Nephron progenitor cell (in vitro differentiated cells): ENCODE measurements around the gene SMIM45.

ENCODE experiments used
- DNase-seq: peaks from one replicate; pipeline ENCODE4 v3.0.0; 2021
- H3K27ac Mint-ChIP-seq: 2 replicates; pipeline ENCODE4 v1.8.0; 2021; ENCODE audit warnings: mild to moderate bottlenecking, moderate library complexity, mixed read lengths
- H3K27me3 Mint-ChIP-seq: 2 replicates; pipeline ENCODE4 v1.8.0; 2021; ENCODE audit warnings: mild to moderate bottlenecking, low read depth, mixed read lengths; ENCODE audit not compliant: poor library complexity
- H3K36me3 Mint-ChIP-seq: 2 replicates; pipeline ENCODE4 v1.8.0; 2021; ENCODE audit warnings: low read depth, mixed read lengths
- H3K4me1 Mint-ChIP-seq: 2 replicates; pipeline ENCODE4 v1.8.0; 2021; ENCODE audit warnings: mixed read lengths
- H3K4me3 Mint-ChIP-seq: 2 replicates; pipeline ENCODE4 v1.8.0; 2021; ENCODE audit warnings: mild to moderate bottlenecking, moderate library complexity, mixed read lengths
- H3K9me3 Mint-ChIP-seq: 2 replicates; pipeline ENCODE4 v1.8.0; 2021; ENCODE audit warnings: mild to moderate bottlenecking, moderate library complexity, mixed read lengths
- CTCF ChIP-seq: fragments of 200-600 bp; sonication (generic); IDR thresholded peaks from 2 replicates; pipeline ENCODE4 v1.5.0; 2021; ENCODE audit warnings: antibody characterized with exemption

The SMIM45 gene

GRCh38 chr22:41932353-41932752 lies 19.6 kb upstream of the SMIM45 start:
- peak overlapping the region; percentile 64 for H3K27ac Mint-ChIP-seq
- H3K36me3 Mint-ChIP-seq = peaks cover 4% of the 10 kb centered on the region
- peaks cover 50% of the 10 kb centered on the region for H3K4me1 Mint-ChIP-seq
- H3K4me3 Mint-ChIP-seq = no peak overlapping the region
- DNase-seq = no peak
- H3K9me3 Mint-ChIP-seq = no peaks in the 10 kb centered on the region
- H3K27me3 Mint-ChIP-seq = peaks cover 15% of the 10 kb centered on the region
- TF ChIP-seq CTCF = no peak

GRCh38 chr22:41933411-41934177 lies 18.4 kb upstream of the SMIM45 start:
- Mint-ChIP-seq H3K27me3 (peaks cover 4% of the 10 kb centered on the region), H3K36me3 (peaks cover 4% of the 10 kb centered on the region), H3K27ac (peak overlapping the region; percentile 48), H3K9me3 (no peaks in the 10 kb centered on the region), H3K4me3 (no peak overlapping the region), H3K4me1 (peaks cover 42% of the 10 kb centered on the region)
- DNase-seq = no peak
- TF ChIP-seq CTCF = no peak

- Mint-ChIP-seq H3K9me3 (no peaks in the 10 kb centered on the region), H3K27ac (peak overlapping the region; percentile 48), H3K27me3 (peaks cover 4% of the 10 kb centered on the region), H3K4me3 (no peak overlapping the region), H3K36me3 (peaks cover 7% of the 10 kb centered on the region), H3K4me1 (peaks cover 37% of the 10 kb centered on the region)
- no peak for TF ChIP-seq CTCF
- no peak for DNase-seq
Observed at GRCh38 chr22:41934284-41935014, 17.5 kb upstream of the SMIM45 start.

- H3K9me3 Mint-ChIP-seq = no peaks in the 10 kb centered on the region
- DNase-seq = no peak
- peaks cover 13% of the 10 kb centered on the region for H3K36me3 Mint-ChIP-seq
- H3K4me3 Mint-ChIP-seq = no peak overlapping the region
- no peak for TF ChIP-seq CTCF
- peaks cover 4% of the 10 kb centered on the region for H3K27me3 Mint-ChIP-seq
- H3K27ac Mint-ChIP-seq = no peak overlapping the region
- peaks cover 40% of the 10 kb centered on the region for H3K4me1 Mint-ChIP-seq
Observed at GRCh38 chr22:41935015-41935351, 17.0 kb upstream of the SMIM45 start.

- Mint-ChIP-seq H3K9me3 (no peaks in the 10 kb centered on the region), H3K4me3 (no peak overlapping the region), H3K36me3 (peaks cover 17% of the 10 kb centered on the region), H3K27ac (peak overlapping the region; percentile 42), H3K27me3 (peaks cover 4% of the 10 kb centered on the region), H3K4me1 (peaks cover 44% of the 10 kb centered on the region)
- no peak for TF ChIP-seq CTCF
- no peak for DNase-seq
Observed at GRCh38 chr22:41935509-41935908, 16.4 kb upstream of the SMIM45 start.

GRCh38 chr22:41936894-41937169 lies 15.1 kb upstream of the SMIM45 start:
- Mint-ChIP-seq H3K36me3 (peaks cover 27% of the 10 kb centered on the region), H3K27me3 (peaks cover 4% of the 10 kb centered on the region), H3K9me3 (no peaks in the 10 kb centered on the region), H3K4me1 (peaks cover 50% of the 10 kb centered on the region), H3K27ac (no peak overlapping the region), H3K4me3 (no peak overlapping the region)
- no peak for DNase-seq
- no peak for TF ChIP-seq CTCF
